Skeletal muscle tissue (tissue), 4 donors: ENCODE results near the gene ZFP57. TPM values are rescaled to one million over a fixed set of nuclear protein-coding genes. Genes with fewer than 3 reads are reported as not detected.

ENCODE experiments used
- H3K27ac ChIP-seq: one replicate; pipeline ENCODE4 v1.7.0; 2013; ENCODE audit warnings: mild to moderate bottlenecking, low read depth, low read length, inconsistent platforms
- H3K27me3 ChIP-seq, 3 donors: one replicate each; pipeline ENCODE4 v1.7.0; 2013; ENCODE audit warnings: low read length in 3 of 3; ENCODE audit not compliant: control insufficient read depth in 3 of 3, insufficient read depth in 3 of 3
- H3K36me3 ChIP-seq, 3 donors: one replicate each; pipeline ENCODE4 v1.7.0; 2013; ENCODE audit warnings: low read length in 3 of 3; ENCODE audit not compliant: control insufficient read depth in 3 of 3, insufficient read depth in 3 of 3
- H3K4me1 ChIP-seq, 3 donors: one replicate each; pipeline ENCODE4 v1.7.0; 2013; ENCODE audit warnings: low read length in 3 of 3, mild to moderate bottlenecking in 3 of 3; ENCODE audit not compliant: control insufficient read depth in 3 of 3, insufficient read depth in 3 of 3
- H3K4me3 ChIP-seq, 3 donors: one replicate each; pipeline ENCODE4 v1.7.0; 2013; ENCODE audit warnings: low read length in 3 of 3
- H3K9ac ChIP-seq, 3 donors: one replicate each; pipeline ENCODE4 v1.7.0; 2013; ENCODE audit warnings: low read length in 3 of 3, mild to moderate bottlenecking in 3 of 3, moderate library complexity in 2 of 3, low read depth in 1 of 3
- H3K9me3 ChIP-seq, 3 donors: one replicate each; pipeline ENCODE4 v1.7.0; 2013; ENCODE audit warnings: low read length in 3 of 3; ENCODE audit not compliant: control insufficient read depth in 3 of 3
- total RNA-seq: library from RNA; depleted of rRNA; stranded (reverse); fragments of >200 nt; gene quantifications from one replicate; pipeline ENCODE4 v1.2.3, GENCODE V29; 2014
- donor health status: Osteomylitis.

ZFP57 gene
- total RNA-seq, 1 donor from 2014 or later: not detected

- Histone ChIP-seq H3K9me3 (no peaks in the 10 kb centered on the region), H3K4me1 (peaks cover 14 to 24% (median 16%) of the 10 kb centered on the region in 3 donors), H3K9ac (peak overlapping the region; percentile 84 to 88 (median 85))
Measured at GRCh38 chr6:29723666-29724588, 43.0 kb upstream of the ZFP57 start.

DNA sequence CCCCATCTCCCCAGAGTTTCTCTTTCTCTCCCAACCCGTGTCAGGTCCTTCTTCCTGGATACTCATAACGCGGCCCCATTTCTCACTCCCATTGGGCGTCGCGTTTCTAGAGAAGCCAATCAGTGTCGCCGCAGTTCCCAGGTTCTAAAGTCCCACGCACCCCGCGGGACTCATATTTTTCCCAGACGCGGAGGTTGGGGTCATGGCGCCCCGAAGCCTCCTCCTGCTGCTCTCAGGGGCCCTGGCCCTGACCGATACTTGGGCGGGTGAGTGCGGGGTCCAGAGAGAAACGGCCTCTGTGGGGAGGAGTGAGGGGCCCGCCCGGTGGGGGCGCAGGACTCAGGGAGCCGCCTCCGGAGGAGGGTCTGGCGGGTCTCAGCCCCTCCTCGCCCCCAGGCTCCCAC is 42.3 kb upstream of the ZFP57 start, which contains the start of gene HLA-F:
Gene HLA-F, plus strand, starts transcription at position 173 of the 404 bp plus-strand sequence. Its CDS starts 30 bp downstream, at position 203.
- peaks cover 4 to 11% (median 4%) of the 10 kb centered on the region in 3 donors for H3K36me3 ChIP-seq
- peaks cover 0 to 3% (median 0%) of the 10 kb centered on the region in 3 donors for H3K27me3 ChIP-seq
- peak within 1 kb of the TSS; percentile 77 to 84 (median 83) for H3K4me3 ChIP-seq
- peak within 1 kb of the TSS; percentile 88 for H3K27ac ChIP-seq
- H3K9me3 ChIP-seq: no peaks in the 10 kb centered on the region
- H3K9ac ChIP-seq: peak within 1 kb of the TSS; percentile 84 to 88 (median 85)
- peaks cover 14 to 24% (median 16%) of the 10 kb centered on the region in 3 donors for H3K4me1 ChIP-seq

More at GRCh38 chr6:29723666-29724588, 43.0 kb upstream of the ZFP57 start:
- peaks cover 0 to 3% (median 0%) of the 10 kb centered on the region in 3 donors for H3K27me3 ChIP-seq
- H3K4me3 ChIP-seq: peak overlapping the region; percentile 77 to 84 (median 83)
- peaks cover 4 to 11% (median 4%) of the 10 kb centered on the region in 3 donors for H3K36me3 ChIP-seq
- H3K27ac ChIP-seq: peak overlapping the region; percentile 88

DNA sequence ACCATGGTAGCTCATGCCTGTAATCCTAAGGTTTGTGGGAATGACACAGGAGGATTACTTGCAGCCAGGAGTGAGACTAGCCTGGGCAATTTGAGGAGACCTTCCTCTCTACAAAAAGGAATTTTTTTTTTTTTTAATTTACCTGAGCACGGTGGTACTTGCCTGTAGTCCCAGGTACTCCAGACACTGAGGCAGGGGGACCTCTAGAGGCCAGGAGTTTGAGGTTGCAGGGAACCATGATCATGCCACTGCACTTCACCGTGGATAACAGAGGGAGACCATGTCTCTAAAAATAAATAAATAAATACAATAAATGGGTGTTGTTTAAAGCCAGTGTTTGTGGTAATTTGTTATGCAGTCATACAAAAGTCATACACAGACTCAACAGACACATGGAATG is 39.9 kb upstream of the ZFP57 start:
- H3K9me3 ChIP-seq: no peaks in the 10 kb centered on the region
- peaks cover 0 to 3% (median 0%) of the 10 kb centered on the region in 3 donors for H3K27me3 ChIP-seq
- no peak overlapping the region for H3K27ac ChIP-seq
- H3K9ac ChIP-seq: no peak overlapping the region
- peaks cover 11 to 24% (median 14%) of the 10 kb centered on the region in 3 donors for H3K4me1 ChIP-seq
- H3K4me3 ChIP-seq: no peak overlapping the region
- peaks cover 0 to 6% (median 3%) of the 10 kb centered on the region in 3 donors for H3K36me3 ChIP-seq

- Histone ChIP-seq H3K27me3 (peaks cover 0 to 17% (median 15%) of the 10 kb centered on the region in 3 donors), H3K27ac (no peak overlapping the region), H3K36me3 (no peaks in the 10 kb centered on the region), H3K4me3 (no peak overlapping the region), H3K4me1 (no peaks in the 10 kb centered on the region), H3K9ac (no peak overlapping the region), H3K9me3 (no peaks in the 10 kb centered on the region)
Measured at GRCh38 chr6:29710281-29710941, 29.5 kb upstream of the ZFP57 start.

GRCh38 chr6:29709188-29709587 is 28.2 kb upstream of the ZFP57 start:
- Histone ChIP-seq H3K4me1 (no peaks in the 10 kb centered on the region), H3K9ac (no peak overlapping the region), H3K4me3 (no peak overlapping the region), H3K9me3 (no peaks in the 10 kb centered on the region), H3K27me3 (peaks cover 0 to 17% (median 15%) of the 10 kb centered on the region in 3 donors), H3K27ac (no peak overlapping the region), H3K36me3 (no peaks in the 10 kb centered on the region)

DNA sequence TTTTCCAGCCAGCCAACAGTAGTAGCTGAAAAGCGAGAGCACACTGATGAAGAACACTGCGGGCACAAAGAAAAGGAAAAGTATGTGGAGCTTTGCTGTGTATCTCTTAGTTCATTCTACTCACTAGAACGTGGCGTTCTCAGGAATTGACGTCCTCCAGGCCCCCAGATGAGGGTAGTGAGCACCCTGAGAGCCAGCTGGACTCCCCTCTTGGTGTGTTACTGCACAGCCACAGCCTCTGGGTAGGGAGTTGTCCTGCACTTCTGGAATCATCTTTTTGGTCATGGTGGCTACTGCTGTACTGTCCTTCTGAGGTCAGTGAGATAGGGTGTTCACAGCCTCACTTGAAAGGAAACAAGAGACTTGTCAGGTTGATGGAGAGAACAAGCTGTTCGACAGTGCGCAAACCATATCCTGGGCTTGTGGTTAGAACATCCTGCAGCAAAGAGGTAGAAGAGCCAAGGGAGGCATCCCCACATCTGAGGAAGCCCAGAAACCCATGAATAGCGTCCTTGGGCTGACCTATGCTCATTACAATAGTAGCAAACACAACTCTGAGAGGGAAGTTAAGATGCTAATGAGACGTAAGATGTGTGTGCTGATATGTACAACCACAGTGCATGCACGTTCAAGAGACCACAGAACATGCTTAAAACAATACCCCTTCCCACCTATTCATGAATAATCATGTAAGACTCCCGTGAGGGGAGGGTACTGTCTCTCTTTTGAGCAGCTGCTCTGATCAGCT is 27.7 kb upstream of the ZFP57 start:
- Histone ChIP-seq H3K4me3 (no peak overlapping the region), H3K27me3 (peaks cover 0 to 19% (median 17%) of the 10 kb centered on the region in 3 donors), H3K4me1 (no peaks in the 10 kb centered on the region), H3K27ac (no peak overlapping the region), H3K9me3 (no peaks in the 10 kb centered on the region), H3K36me3 (no peaks in the 10 kb centered on the region), H3K9ac (no peak overlapping the region)

DNA sequence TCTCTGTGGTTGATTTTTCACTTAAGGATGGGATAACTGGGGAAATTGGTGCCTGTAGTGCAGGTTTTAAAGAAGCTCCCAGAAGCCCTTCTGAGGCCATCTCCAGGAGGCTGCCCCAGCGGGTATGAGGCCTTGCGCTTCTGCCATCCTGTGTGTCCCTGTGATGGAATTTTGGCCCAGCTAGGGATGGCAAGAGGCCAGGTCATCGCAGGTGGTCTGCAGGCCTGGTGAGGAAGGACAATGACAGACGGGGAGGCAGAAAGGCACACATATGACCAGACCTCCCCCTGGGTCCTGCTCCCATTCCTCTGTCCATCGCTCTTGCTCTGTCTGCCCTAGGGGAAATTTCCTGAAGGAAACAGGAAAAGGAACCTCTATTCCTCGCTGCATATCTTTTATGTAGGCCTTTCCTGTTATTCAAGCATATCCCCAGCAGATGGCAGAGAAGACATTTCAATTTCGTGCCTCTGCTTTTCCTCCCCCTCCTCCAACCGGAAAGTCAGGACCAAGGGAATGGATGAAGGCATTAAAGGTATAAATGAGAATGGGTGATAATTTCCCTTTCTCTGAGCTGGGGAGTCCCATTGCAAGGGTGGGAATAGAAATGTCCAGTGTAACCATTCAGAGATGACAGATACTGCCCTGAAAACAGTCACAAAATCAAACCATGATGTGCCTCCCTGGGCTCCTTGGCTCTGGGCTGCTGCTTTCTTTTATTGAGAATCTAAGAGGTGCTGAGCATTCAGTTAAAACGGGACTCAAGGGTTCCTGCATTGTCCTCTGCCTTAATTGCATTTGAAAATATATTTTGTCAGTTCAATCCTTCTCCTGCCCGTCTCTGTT is 24.7 kb upstream of the ZFP57 start:
- Histone ChIP-seq H3K27me3 (peaks cover 0 to 28% (median 26%) of the 10 kb centered on the region in 3 donors), H3K4me3 (no peak overlapping the region), H3K27ac (no peak overlapping the region), H3K9me3 (no peaks in the 10 kb centered on the region), H3K36me3 (no peaks in the 10 kb centered on the region), H3K4me1 (peaks cover 0 to 4% (median 0%) of the 10 kb centered on the region in 3 donors), H3K9ac (peak overlapping the region in 1 of 3 donors; percentile 4)

DNA sequence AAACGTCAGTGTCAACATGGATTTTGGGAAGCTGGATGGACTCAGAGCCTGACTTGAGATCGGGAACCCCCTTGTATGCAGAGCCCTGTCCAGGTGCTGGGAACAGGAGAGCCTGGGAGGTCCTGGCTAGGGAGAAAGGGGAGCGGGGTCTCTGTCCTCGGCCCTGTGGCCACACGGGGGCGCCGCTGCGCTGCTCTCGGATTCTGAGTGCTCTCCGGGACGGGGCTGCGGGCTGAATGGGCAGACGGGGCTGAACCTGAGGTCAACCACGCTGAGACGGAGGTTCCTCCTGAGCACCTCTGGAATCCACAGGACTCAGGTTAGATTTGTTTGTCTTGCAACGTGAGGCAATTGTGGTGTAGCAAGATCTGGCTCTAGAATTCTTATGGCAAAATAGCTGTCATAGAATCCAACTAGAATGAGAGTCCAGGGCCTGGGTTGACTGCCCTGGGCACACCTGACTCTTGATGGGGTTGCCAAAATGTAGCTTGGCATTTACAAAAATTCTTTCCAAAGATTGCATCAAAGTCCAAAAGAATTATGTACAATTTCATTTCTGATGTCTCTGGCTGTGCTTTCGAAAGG is 21.7 kb upstream of the ZFP57 start:
- no peaks in the 10 kb centered on the region for H3K9me3 ChIP-seq
- H3K4me3 ChIP-seq: no peak overlapping the region
- no peaks in the 10 kb centered on the region for H3K36me3 ChIP-seq
- H3K27me3 ChIP-seq: peaks cover 0 to 17% (median 16%) of the 10 kb centered on the region in 3 donors
- no peak overlapping the region for H3K9ac ChIP-seq
- no peak overlapping the region for H3K27ac ChIP-seq
- H3K4me1 ChIP-seq: peaks cover 0 to 4% (median 0%) of the 10 kb centered on the region in 3 donors
